Muscle of back (tissue), 13 donors: ENCODE data around the gene PPP2R5A. TPM values are rescaled to one million over a fixed set of nuclear protein-coding genes. Genes with fewer than 3 reads are reported as not detected.

ENCODE experiments used
- DNase-seq, 3 donors: peaks; one replicate each; pipeline versions ENCODE4 v3.0.0 to v3.0.0-alpha.2; 2013
- long read RNA-seq, 9 donors: transcript quantifications; one replicate each; lab custom pipeline, GENCODE V29; 2026
- polyA plus RNA-seq, 10 donors: library from polyadenylated mRNA; unstranded; fragments of 120-200 nt; gene quantifications; one replicate each; pipeline ENCODE4 v1.2.1, GENCODE V29; 2013; ENCODE audit not compliant: insufficient read length in 10 of 10

PPP2R5A gene
- polyA plus RNA-seq = 10 to 100 TPM; 21.2 to 33.1 (median 29.3) TPM
- long read RNA-seq, donor 1, partial matches to known transcripts = 18 of 21 reads
- long read RNA-seq, donor 1, other reads (novel, unspliced or antisense) = 0 of 21 reads
- long read RNA-seq, donor 2, partial matches to known transcripts = 0 of 4 reads
- long read RNA-seq, donor 2, other reads (novel, unspliced or antisense) = 0 of 4 reads
- long read RNA-seq, donor 3 = 0 reads
- long read RNA-seq, donor 4, partial matches to known transcripts = 0 of 3 reads
- long read RNA-seq, donor 4, other reads (novel, unspliced or antisense) = 0 of 3 reads
- long read RNA-seq, donor 5, partial matches to known transcripts = 0 of 1 reads
- long read RNA-seq, donor 5, other reads (novel, unspliced or antisense) = 0 of 1 reads
- long read RNA-seq, donor 6, partial matches to known transcripts = 15 of 18 reads
- long read RNA-seq, donor 6, other reads (novel, unspliced or antisense) = 0 of 18 reads
- long read RNA-seq, donor 7, partial matches to known transcripts = 0 of 4 reads
- long read RNA-seq, donor 7, other reads (novel, unspliced or antisense) = 0 of 4 reads
- long read RNA-seq, donor 8, partial matches to known transcripts = 0 of 2 reads
- long read RNA-seq, donor 8, other reads (novel, unspliced or antisense) = 0 of 2 reads
- long read RNA-seq, donor 9, partial matches to known transcripts = 0 of 1 reads
- long read RNA-seq, donor 9, other reads (novel, unspliced or antisense) = 0 of 1 reads

DNA sequence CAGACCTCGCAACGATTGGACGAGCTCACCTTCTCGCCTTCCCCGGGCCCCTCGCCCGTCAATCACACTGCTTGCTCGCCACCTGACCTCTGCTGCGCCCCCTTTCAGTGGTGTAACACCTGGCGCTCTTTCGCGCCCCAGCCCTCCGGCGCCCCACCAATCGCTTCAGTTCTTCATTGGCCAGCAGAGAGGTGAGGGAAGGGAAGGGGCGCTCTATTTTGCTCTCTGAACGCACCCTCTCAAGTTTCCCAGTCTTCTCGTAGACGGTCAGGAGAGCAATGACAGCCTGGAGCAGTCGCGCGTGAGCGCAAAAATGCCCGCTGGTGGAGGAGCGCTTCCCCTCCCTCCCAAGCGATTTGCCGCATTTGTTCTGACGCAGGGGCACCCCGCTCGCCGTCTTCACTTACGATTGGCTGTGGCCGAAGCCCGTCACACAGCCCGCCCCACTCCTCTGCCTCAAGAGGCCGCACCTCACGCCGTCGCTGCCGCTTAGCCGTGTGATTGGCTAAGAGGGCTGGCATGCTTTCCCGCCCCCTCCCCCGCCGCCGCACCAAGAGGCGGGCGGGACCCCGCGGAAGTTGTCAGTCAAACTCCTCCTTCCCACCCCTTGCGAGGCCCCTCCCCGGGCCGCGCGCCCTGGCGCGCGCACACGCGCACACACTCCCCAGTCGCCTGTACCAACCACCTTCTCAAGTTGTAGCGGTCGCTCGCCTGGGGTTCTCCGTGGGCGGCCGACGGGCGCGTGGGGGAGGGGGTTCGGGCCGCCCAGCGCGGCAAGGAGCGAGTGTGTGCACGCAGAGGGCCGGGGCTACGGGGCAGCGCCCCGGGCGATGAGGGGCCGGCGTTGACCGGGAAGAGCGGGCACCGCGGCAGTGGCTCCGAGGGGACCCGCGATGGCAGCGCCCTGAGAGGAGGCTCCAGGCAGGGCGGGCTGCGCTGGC, at the start of gene PPP2R5A:
TSS of gene PPP2R5A (plus strand) at position 667 of the 941 bp plus-strand sequence. CDS start 701 bp downstream, outside the sequence.
- peak; percentile 99 to 100 (median 99) for DNase-seq

DNA sequence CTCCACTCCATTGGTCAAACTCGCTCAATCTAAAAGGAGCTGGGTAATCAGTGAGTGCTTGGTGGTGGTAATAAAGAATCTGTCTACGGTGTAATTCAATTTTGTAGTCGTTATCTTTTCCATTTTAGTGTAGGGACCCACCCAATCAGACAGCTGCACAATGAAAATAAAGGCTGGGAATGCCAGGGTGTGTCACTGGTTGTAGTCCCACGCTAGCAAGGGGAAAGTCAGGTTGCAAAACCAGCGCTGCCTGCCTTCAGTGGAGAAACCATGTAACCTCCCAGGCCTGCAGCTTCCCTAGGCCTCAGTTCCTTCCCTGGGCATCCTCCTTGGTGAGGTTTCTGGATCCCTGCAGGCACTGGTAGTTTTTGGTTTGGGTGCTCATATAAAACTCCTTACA, 49.4 kb upstream of the PPP2R5A start:
- no peak for DNase-seq

DNA sequence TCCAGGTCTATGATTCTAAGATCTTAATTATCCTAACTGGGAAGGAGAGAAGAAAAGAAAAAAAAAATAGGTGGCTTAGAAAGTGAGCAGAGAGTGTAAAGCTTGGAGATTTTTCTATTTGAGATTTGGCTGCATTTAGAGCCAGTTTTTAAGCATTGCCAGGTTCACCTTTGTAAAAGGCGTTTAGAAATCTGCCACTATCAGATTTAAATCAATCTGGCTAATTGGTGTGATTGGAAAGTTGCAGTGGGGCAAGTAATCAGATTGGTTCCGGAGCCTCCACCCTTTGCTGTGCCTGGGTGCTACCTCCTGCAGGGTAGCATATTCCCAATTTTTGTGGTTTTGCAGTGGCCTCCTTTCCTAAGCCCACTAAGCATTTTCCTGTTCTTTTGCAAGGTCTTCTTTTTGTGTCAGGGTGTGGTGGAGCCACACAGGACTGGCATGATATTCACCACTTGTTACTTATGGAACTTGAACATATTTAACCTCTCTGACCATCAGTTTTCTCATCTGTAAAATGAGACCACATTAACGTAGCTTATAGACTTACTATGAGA, 48.5 kb upstream of the PPP2R5A start:
- no peak for DNase-seq

DNA sequence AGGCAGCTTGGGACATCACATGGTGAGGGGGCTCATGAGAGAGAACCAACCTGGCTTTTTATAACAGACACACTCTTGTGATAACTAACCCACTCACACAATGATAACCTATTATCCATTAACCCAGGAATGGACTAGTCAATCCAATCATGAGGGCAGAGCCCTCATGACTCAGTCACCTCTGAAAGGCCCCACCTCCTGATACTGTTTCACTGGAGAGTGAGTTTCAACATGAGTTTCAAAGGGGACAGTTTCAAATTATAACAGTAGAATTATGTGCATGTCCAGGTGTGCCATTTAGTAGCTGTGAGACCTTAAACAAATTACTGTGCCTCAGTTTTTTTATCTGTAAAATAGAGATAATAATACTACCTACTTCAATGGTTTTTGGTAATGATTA, 47.6 kb upstream of the PPP2R5A start:
- no peak for DNase-seq

DNA sequence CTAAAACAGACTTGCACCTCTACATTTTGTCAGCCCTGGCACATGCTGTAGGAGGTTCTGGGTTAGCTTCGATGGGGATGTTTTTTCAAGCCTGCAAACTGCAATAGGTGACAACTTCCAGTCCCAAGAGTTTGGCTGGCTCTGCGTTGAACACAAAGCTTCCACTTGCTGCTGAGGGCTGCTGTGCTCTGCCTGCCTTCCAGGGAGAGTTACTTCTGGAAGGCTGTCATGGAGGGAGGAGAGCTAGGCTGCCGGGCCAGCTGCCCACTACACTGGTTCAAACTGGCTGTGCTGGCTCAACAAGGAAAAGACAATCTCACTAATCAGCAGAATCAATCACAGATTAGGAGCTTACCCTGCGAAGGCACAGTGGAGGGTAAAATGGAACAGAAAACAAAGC, 46.7 kb upstream of the PPP2R5A start:
- no peak for DNase-seq

DNA sequence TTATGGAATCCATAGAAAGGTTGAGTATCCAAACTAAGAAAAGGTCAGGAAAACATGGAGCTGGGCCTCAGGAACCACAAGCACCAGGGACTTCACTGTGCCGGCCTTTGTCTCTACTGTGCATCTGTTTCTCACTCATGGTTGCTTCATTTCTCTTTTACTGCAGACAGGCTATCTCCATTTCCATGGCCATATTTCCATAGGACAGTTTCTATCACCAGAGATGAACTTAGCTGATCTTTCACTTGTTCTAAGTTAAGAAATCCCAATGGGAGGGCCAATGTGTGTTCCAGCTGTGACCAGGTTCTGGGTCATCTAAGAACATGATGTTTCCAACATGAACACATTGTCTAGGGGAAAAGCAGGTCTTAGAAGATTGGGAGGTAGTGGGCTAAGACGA, 43.7 kb upstream of the PPP2R5A start:
- DNase-seq = no peak

DNA sequence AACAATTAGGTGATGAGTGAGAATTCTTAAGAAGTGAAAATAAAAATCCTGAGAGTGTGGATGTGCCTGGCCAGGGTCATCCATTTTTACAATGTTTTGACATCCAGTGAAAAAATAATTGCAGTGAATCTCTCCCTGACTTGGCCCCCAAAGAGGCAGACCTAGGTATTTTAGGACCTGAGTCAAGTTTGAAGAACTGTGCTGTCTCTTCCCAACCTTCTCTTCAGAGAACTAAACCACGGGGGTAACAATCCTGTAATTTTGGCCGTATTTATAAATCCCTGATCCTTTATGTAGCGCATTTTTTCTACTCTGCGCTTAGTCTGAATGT, 43.3 kb upstream of the PPP2R5A start:
- DNase-seq = no peak

DNA sequence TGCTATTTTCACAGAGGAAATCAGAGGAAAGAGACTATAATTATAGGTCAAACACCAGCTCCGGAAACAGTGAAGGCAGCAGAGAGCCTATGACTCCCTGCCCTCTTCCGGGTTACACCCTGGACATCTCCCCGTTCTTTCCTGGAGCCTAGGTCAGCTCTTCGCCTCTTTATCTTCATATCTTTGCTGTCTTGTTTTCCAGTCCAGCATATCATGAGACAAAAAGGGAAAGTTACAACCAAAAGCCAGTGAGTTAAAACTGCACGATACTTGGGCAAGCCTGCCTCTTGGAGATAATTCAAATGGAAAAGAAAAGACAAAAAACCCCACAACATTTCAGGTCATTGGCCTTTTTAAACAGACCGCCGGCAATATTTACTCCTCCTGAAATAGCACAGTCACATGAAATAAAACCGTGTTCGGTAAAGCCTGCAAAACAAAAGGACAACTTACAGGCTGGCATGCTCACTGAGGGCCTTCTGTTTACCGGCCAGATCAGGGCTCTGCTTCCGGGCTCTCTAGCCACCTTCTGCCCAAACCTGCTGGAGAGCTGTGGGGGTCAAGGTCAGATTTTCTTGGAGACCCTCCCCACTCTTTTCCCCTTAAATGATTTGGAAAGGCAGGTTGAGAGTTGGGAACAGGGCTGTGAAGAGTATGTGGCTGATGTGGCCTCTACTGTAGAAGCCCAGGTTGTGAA, 42.8 kb upstream of the PPP2R5A start:
- DNase-seq = no peak

DNA sequence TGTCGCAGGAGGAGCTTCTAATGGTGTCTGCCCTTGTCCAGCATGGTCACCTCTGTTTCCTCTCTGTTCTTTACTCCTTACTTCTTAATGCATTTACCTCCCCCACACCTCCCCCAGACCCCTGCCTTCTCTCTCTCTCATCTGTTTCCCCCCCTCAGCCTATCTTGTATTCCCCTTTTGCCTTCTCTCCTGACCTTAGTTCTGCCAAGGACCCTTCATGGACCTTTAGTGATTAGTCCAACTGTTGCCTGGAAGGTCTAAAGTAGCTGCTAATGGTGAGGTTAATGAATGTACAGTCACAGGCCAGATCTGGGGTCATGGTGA, 42.3 kb upstream of the PPP2R5A start:
- no peak for DNase-seq

DNA sequence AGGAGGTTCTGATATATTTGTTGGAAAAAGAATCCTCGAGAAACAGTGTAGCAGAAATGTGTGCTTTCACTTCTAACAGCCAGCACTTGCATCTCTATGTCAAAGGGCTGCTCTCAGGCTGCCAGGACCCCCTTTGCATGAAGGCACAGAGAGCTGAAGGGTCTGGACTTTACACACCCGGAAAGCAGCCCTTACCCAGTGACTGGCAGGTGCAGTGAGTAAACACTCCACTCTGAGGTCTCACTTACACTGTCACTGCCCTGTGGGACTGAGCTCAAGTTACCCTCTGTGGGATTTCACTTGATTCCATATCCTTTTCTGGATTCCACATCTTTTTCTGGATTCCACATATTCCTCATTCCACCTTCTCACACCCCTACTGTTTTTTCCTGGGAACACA, 40.8 kb upstream of the PPP2R5A start:
- DNase-seq = no peak

DNA sequence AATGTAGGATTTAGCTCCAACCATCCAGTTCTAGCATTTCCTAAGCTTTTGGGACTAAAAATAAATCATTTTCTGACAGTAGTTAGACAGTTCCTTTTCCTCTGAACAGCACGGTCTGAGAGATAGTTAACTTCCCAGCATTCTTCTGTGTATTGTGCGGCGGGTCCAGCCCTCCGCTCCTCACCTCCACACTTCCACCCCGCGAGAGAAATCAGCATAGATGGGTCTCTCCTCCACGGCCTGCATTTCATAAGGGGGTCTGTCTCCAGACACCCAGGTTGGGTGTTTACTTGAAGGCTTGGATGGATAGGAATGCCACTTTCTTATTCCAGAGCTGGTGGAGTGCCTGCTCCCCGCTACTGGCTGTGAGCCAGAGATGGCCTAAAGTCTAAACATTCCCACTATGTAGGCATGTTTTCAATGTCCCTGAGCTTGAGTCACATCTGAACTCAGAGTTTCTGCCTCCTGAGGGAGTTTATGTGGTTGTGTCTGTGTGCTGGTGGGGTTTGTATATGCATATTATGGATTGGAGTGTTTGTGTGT, 38.0 kb upstream of the PPP2R5A start:
- peak in 2 of 3 donors; percentile 12 to 39 for DNase-seq

DNA sequence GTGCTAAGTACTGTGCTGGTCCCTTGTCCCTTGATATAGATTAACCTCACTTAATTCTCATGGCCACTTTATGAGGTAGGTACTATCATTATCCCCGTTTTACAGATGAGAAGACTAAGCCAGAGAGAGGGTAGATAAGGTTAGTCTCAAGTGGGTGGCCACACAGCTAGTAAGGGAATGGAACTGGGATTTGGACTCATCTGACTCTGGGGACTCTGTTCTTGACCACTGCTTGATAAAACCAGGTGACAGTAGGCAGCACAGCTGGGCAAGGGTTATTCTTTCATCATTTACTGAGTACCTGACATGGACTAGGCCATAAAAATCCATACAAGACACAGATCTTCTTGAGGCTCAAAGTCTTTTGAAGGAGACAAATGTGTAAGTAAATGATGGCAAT, 37.2 kb upstream of the PPP2R5A start:
- DNase-seq = no peak

DNA sequence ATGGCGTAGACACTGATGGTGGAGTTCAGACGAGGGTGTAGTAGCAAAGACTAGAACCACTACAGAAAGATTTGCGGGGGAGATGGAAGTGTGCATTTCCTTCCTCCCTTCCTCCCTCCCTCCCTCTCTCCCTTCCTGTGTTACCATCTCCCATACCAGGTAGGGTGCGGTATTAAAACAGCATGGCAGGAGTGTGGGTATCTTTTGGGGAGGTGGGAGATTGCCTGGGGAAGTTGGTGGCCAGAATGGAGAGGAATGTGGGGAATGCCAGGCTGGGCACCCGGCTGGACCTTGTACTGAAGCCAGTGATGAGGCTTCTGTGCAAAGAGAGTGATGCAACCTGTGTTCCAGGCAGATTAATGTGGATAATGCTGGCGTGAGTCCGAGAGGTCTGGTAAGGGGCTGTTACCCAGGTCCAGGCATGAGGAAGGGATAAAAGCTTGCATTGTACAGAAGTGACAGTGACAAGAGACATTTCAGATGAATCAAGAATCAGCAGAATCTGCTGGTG, 30.3 kb upstream of the PPP2R5A start:
- DNase-seq = no peak

DNA sequence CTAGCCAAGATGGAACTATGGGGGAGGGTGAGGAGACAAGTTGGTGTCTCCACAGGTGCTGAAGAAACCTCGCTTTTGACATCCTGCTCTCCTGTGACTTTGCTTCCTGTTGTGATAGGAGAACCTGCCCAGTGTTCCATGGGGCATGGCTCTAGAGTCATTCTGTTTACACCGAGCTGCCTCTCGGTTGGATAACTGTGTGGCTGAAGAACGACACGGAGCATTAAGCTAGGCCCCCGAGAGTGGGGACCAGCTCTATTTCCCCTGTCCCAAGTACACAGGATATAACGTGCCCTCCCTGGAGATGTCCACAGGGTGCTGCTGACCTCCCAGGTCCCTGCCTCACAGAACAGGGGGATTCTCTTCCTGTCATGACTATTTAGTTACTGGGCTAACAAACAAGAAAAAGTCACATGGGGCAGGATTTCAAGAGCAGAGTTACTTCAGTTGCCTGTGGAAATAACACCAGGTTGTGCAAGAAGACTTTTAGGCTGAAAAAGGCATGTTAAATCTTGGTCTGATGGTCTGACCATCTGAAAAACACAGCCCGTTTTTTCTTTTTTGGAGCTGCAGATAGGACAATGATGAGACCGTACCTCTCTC, 29.4 kb upstream of the PPP2R5A start:
- DNase-seq = peak in 1 of 3 donors; percentile 7

DNA sequence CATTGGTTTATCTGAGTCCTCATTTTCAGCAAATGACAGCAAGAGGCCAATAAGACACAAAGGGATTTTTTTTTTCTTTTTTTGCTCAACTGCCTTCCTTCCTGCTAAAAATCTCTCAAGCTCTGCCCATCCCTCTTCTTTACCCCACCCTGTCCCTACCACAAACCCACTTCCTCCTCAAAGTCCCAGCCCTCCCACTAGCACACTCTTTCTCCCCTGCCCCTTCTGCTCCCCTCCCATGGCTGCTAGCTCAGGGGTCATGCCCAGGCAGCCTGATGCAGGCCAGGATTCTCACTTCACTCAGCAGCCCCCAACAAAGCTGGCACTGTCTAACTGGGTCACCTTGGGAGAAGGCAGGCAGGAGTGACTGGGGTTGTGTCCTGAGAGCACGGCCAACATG, 28.8 kb upstream of the PPP2R5A start:
- no peak for DNase-seq

DNA sequence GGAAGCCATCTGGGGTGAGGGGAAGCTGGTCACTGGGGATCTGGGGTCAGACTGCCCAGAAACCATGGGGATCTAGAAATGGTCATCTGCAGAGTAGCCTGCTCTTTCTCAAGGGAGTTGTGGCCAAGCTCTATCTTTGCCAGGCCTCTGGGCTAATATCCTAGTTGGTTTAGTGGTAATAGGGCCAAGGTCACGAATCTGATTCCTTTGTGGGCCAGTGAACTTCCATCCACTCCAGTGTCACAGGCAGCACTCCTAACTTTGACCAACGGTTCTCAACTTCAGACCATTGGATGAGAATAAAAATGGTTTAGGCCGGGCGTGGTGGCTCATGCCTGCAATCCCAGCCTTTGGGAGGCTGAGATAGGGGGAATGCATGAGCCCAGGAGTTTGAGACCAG, 28.1 kb upstream of the PPP2R5A start:
- DNase-seq = no peak

DNA sequence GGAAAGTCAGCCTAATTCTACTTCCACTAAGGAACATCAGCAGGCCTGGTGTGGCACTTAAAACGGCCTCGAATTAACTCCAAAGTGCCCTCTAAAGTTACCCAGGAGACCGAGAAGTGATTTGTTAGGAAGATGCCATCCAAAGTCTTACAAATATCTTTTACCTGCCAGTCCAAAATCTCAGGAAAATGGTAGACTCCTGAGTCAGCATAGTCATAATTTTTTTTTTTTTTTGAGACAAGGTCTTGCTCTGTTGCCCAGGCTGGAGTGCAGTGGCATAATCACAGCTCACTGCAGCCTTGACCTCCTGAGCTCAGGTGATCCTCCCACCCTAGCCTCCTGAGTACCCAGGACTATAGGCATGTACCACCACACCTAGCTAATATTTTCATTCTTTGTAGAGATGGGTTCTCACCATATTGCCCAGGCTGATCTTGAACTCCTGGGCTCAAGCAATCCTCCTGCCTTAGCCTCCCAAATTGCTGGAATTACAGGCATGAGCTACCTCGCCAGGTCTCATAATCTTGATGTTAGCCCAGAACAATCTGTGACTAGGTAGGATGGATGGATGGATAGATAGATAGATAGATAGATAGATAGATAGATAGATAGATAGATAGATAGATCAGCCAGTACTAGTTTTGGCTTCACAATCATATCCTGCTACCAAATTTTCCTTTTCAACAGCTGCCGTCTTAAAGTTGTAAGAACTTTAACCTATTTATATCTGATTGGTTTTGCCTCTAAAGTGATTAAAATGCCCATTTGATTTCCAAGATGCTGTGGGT, 25.3 kb upstream of the PPP2R5A start:
- no peak for DNase-seq

DNA sequence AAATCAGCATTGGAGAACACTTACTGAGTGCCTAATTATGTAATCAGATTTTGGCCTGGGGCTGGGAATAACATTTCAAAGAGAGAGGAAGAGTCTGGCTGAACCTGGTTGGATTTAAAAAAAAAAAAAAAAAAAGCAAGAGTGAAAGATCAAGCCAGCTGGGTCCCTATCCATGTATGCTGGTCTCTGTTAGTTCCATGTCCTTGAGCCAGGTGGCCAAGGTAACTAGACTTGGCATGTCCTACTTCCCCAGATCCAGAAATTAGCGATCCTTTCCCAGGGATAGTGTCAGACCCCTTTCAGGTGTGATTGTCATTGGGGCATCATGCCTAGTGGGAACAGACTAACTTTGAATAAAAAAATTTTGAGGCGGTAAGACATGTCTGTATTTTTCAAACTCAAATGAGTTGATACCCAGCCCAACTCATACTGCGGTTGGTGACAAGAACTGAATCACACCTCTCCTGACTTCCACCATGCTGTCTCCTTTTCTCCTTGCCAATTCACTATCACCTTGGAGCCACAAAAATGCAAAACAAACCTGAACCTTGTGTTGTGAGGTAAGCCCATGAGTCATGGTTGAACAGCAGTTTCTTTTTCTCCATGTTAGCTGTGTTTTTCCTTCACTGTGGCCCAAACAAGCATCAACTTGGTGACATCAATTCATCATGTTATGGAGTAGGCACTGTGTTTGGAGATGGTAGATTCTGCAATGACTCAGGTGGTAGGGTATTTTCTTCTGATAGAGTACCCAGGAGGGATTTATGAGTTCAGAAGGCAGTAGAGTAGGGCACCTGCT, 24.5 kb upstream of the PPP2R5A start:
- DNase-seq = no peak
